Stomach (tissue), 9 donors: Measurements from ENCODE around the gene PNPLA6. TPM values are rescaled to one million over a fixed set of nuclear protein-coding genes. Genes with fewer than 3 reads are reported as not detected.

Experiments used
- DNase-seq, 2 donors: peaks; one replicate each; pipeline versions ENCODE4 v3.0.0 to v3.0.0-alpha.2; 2013 to 2019
- H3K27ac ChIP-seq, 5 donors: fragments of 200-600 bp in 4 of 5; sonication (generic) in 4 of 5; one replicate each; pipeline ENCODE4 v1.5.1; 2013 to 2019; ENCODE audit warnings: mild to moderate bottlenecking in 1 of 5, moderate library complexity in 1 of 5
- H3K27me3 ChIP-seq, 3 donors: fragments of 200-600 bp; sonication (generic); one replicate each; pipeline ENCODE4 v1.5.1; 2017 to 2019; ENCODE audit warnings: mixed run types in 1 of 3
- H3K36me3 ChIP-seq, 4 donors: fragments of 200-600 bp; sonication (generic); 1 replicate in 3 of 4; 2 replicates in 1 of 4; pipeline ENCODE4 v1.5.1; 2016 to 2019
- H3K4me1 ChIP-seq, 4 donors: fragments of 200-600 bp; sonication (generic); one replicate each; pipeline ENCODE4 v1.5.1; 2016 to 2019
- H3K4me3 ChIP-seq, 4 donors: fragments of 200-600 bp; sonication (generic) in 3 of 4; one replicate each; pipeline ENCODE4 v1.5.1; 2016 to 2019; ENCODE audit warnings: mild to moderate bottlenecking in 1 of 4
- H3K9me3 ChIP-seq, 4 donors: fragments of 200-600 bp; sonication (generic); one replicate each; pipeline ENCODE4 v1.5.1; 2016 to 2019
- CTCF ChIP-seq, 7 experiments: fragments of 450-650 bp in 4 of 7; fragments of 200-600 bp in 3 of 7; sonication (generic) in 3 of 7; IDR thresholded peaks; one replicate each; pipeline ENCODE4 v1.5.1; 2016 to 2019; ENCODE audit warnings: antibody characterized with exemption in 7 of 7, control low read depth in 2 of 7, mild to moderate bottlenecking in 1 of 7
- EP300 ChIP-seq: sonication (generic); formaldehyde crosslinking; IDR thresholded peaks from one replicate; pipeline ENCODE4 v1.6.1; 2017; ENCODE audit warnings: antibody characterized with exemption
- POLR2A ChIP-seq, 4 donors: fragments of 450-650 bp; IDR thresholded peaks; one replicate each; pipeline ENCODE4 v1.6.1; 2016; ENCODE audit warnings: antibody characterized with exemption in 4 of 4, control low read depth in 2 of 4, mild to moderate bottlenecking in 1 of 4, moderate library complexity in 1 of 4
- POLR2AphosphoS5 ChIP-seq, 3 donors: sonication (generic); formaldehyde crosslinking; IDR thresholded peaks; one replicate each; pipeline ENCODE4 v1.6.1; 2016; ENCODE audit warnings: antibody characterized with exemption in 3 of 3
- WGBS, 5 donors: extraction: QIAGEN DNeasy Blood & Tissue Kit in 3 of 5; methylation state at CpG; one replicate each; pipeline versions ENCODE4 v1.1.5 to v1.1.7; 2013 to 2018; 5-methylcytosine and 5-hydroxymethylcytosine counted together
- intact Hi-C: fragments of 100-400 bp; cut with DNase I; formaldehyde crosslinking; loops from one replicate; pipeline ENCODE4 v1.15.1; 2023; ENCODE audit warnings: low total_unique reads
- polyA plus RNA-seq, 3 donors: library from polyadenylated mRNA; stranded (reverse); fragments of 200-250 nt; gene quantifications; one replicate each; pipeline ENCODE4 v1.2.3, GENCODE V29; 2013
- total RNA-seq, 5 donors: library from RNA; depleted of rRNA; stranded (reverse); fragments of >200 nt; gene quantifications; one replicate each; pipeline versions ENCODE4 v1.1.0 to v1.2.3, GENCODE V29; 2014 to 2016
- donor health status: healthy with polysubstance abuse.
- donor health status: Bipolar disorder and iron deficiency.
- donor health status: healthy.

The PNPLA6 gene
- total and polyA plus RNA-seq, 8 donors: 15.2 to 357 (median 44.3) TPM

GRCh38 chr19:7500811-7501450 is 34.6 kb upstream of the PNPLA6 start:
- TF ChIP-seq POLR2AphosphoS5 (IDR thresholded peaks at IDR 0.05) (peak in 1 of 3 donors; percentile 27), POLR2A (IDR thresholded peaks at IDR 0.05) (no peak)
- H3K4me3 ChIP-seq: peak overlapping the region; percentile 41 to 63 (median 52)

GRCh38 chr19:7502552-7502951 is 33.0 kb upstream of the PNPLA6 start:
- Histone ChIP-seq H3K4me3 (no peak overlapping the region), H3K4me1 (peaks cover 22 to 34% (median 27%) of the 10 kb centered on the region in 4 donors), H3K36me3 (no peaks in the 10 kb centered on the region), H3K9me3 (no peaks in the 10 kb centered on the region), H3K27me3 (peaks cover 4 to 58% (median 13%) of the 10 kb centered on the region in 3 donors), H3K27ac (no peak overlapping the region)
- TF ChIP-seq EP300 (no peak), POLR2A (IDR thresholded peaks at IDR 0.05) (no peak), CTCF (IDR thresholded peaks at IDR 0.05) (no peak), POLR2AphosphoS5 (IDR thresholded peaks at IDR 0.05) (no peak)
- intact Hi-C loops: no loop called here
- 49 to 74% (median 62%) methylated on average over 2 of the region's 2 CpGs for WGBS, 5 donors
- DNase-seq: no peak

More at GRCh38 chr19:7500811-7501450, 34.6 kb upstream of the PNPLA6 start:
- Histone ChIP-seq H3K36me3 (no peaks in the 10 kb centered on the region), H3K27me3 (peaks cover 4 to 54% (median 13%) of the 10 kb centered on the region in 3 donors), H3K9me3 (no peaks in the 10 kb centered on the region), H3K27ac (no peak overlapping the region), H3K4me1 (peaks cover 17 to 23% (median 20%) of the 10 kb centered on the region in 4 donors)
- peak; percentile 72 to 92 for DNase-seq
- WGBS, 5 donors: 2 to 7% (median 3%) methylated on average over 12 to 93 of the region's 93 CpGs
- intact Hi-C loops: no loop called here

- H3K27me3 ChIP-seq: peaks cover 4 to 58% (median 13%) of the 10 kb centered on the region in 3 donors
- no peak overlapping the region for H3K4me3 ChIP-seq
- H3K4me1 ChIP-seq: peaks cover 22 to 42% (median 30%) of the 10 kb centered on the region in 4 donors
- WGBS, 5 donors: 81 to 92% (median 88%) methylated on average over 6 of the region's 6 CpGs
- DNase-seq: no peak
- no peak for TF ChIP-seq CTCF (IDR thresholded peaks at IDR 0.05)
- TF ChIP-seq POLR2A (IDR thresholded peaks at IDR 0.05): no peak
- TF ChIP-seq POLR2AphosphoS5 (IDR thresholded peaks at IDR 0.05): no peak
- no peak for TF ChIP-seq EP300
- no peak overlapping the region for H3K27ac ChIP-seq
- intact Hi-C loops: no loop called here
- no peaks in the 10 kb centered on the region for H3K9me3 ChIP-seq
- H3K36me3 ChIP-seq: no peaks in the 10 kb centered on the region
These were observed 30.8 kb upstream of the PNPLA6 start for GRCh38 chr19:7504684-7505083.

- TF ChIP-seq POLR2A (IDR thresholded peaks at IDR 0.05): no peak
- TF ChIP-seq CTCF (IDR thresholded peaks at IDR 0.05): no peak
- TF ChIP-seq POLR2AphosphoS5 (IDR thresholded peaks at IDR 0.05): no peak
- TF ChIP-seq EP300: no peak
- WGBS, 5 donors: 14 to 39% (median 23%) methylated on average over 15 to 19 of the region's 19 CpGs
- Histone ChIP-seq H3K36me3 (no peaks in the 10 kb centered on the region), H3K27ac (no peak overlapping the region), H3K27me3 (peaks cover 4 to 52% (median 13%) of the 10 kb centered on the region in 3 donors), H3K9me3 (no peaks in the 10 kb centered on the region), H3K4me1 (peaks cover 22 to 42% (median 30%) of the 10 kb centered on the region in 4 donors), H3K4me3 (peak overlapping the region; percentile 20 to 37 (median 28))
- peak in 1 of 2 donors; percentile 62 for DNase-seq
- intact Hi-C loops: no loop called here
These were observed 30.2 kb upstream of the PNPLA6 start for GRCh38 chr19:7505288-7505681.
